Fibroblast of lung (primary cell): Measurements from ENCODE around the gene EVPLL. TPM values are rescaled to one million over a fixed set of nuclear protein-coding genes. Genes with fewer than 3 reads are reported as not detected.
"Not testable (repeated sequence)": the region's sequence is repeated elsewhere in the genome, so short reads cannot be mapped to it uniquely, and the experiment has no call there.

Experiments used
- DNase-seq, 2 donors: peaks; one replicate each; pipeline versions ENCODE4 v3.0.0 to v3.0.0-alpha.2; 2010; ENCODE audit warnings: low read depth in 2 of 2
- H2AFZ ChIP-seq: 2 replicates; pipeline ENCODE4 v1.5.1; 2012; ENCODE audit warnings: low read length, control low read depth, inconsistent platforms
- H3K27ac ChIP-seq: 2 replicates; pipeline ENCODE4 v1.5.1; 2011; ENCODE audit warnings: low read length, control low read depth; ENCODE audit not compliant: insufficient read depth
- H3K27me3 ChIP-seq: 2 replicates; pipeline ENCODE4 v1.5.1; 2011; ENCODE audit warnings: mild to moderate bottlenecking, low read length; ENCODE audit not compliant: control insufficient read depth, insufficient read depth
- H3K36me3 ChIP-seq: 2 replicates; pipeline ENCODE4 v1.5.1; 2011; ENCODE audit warnings: low read length; ENCODE audit not compliant: control insufficient read depth, insufficient read depth
- H3K4me1 ChIP-seq: 2 replicates; pipeline ENCODE4 v1.5.1; 2011; ENCODE audit warnings: low read length; ENCODE audit not compliant: control insufficient read depth, insufficient read depth; ENCODE audit errors: extremely low read depth
- H3K4me2 ChIP-seq: 2 replicates; pipeline ENCODE4 v1.5.1; 2011; ENCODE audit warnings: low read length, control low read depth; ENCODE audit not compliant: insufficient read depth; ENCODE audit errors: extremely low read depth
- H3K4me3 ChIP-seq, 4 experiments: fragments of 200-600 bp in 1 of 4; sonication (generic) in 1 of 4; replicated peaks in 1 of 4; 2 replicates each; pipeline ENCODE4 v1.5.1; 2011 to 2016; ENCODE audit warnings: low read length in 4 of 4, low read depth in 3 of 4, mild to moderate bottlenecking in 3 of 4, control low read depth in 2 of 4, inconsistent platforms in 1 of 4, mixed read lengths in 1 of 4; ENCODE audit not compliant: insufficient read depth in 1 of 4; ENCODE audit errors: control extremely low read depth in 1 of 4
- H3K79me2 ChIP-seq: 2 replicates; pipeline ENCODE4 v1.5.1; 2012; ENCODE audit warnings: mild to moderate bottlenecking, low read length, inconsistent platforms; ENCODE audit not compliant: control insufficient read depth, insufficient read depth
- H3K9ac ChIP-seq: 2 replicates; pipeline ENCODE4 v1.5.1; 2011; ENCODE audit warnings: mild to moderate bottlenecking, low read length, control low read depth; ENCODE audit not compliant: insufficient read depth
- H3K9me3 ChIP-seq: 2 replicates; pipeline ENCODE4 v1.5.1; 2012; ENCODE audit warnings: low read depth, low read length; ENCODE audit not compliant: control insufficient read depth, insufficient read depth
- H4K20me1 ChIP-seq: 2 replicates; pipeline ENCODE4 v1.5.1; 2011; ENCODE audit warnings: low read length; ENCODE audit not compliant: control insufficient read depth, insufficient read depth; ENCODE audit errors: extremely low read depth
- CTCF ChIP-seq, 2 donors: IDR thresholded peaks in 1 of 2; conservative IDR thresholded peaks in 1 of 2; 1 replicate in 1 of 2; 2 replicates in 1 of 2; pipeline ENCODE4 v1.5.1; 2011 to 2012; ENCODE audit warnings: low read length in 2 of 2, control low read depth in 1 of 2, inconsistent platforms in 1 of 2, low read depth in 1 of 2, mild to moderate bottlenecking in 1 of 2
- EZH2 ChIP-seq: IDR thresholded peaks from 2 replicates; pipeline ENCODE4 v1.5.1; 2012; ENCODE audit warnings: low read length, control low read depth, mild to moderate bottlenecking; ENCODE audit errors: missing control alignments
- polyA plus RNA-seq, 2 donors: library from polyadenylated mRNA; depleted of rRNA in 1 of 2; stranded (reverse) in 1 of 2; unstranded in 1 of 2; fragments of >200 nt; gene quantifications; 2 replicates each; pipeline ENCODE4 v1.2.1, GENCODE V29; 2011 to 2012; ENCODE audit warnings: missing spikeins in 1 of 2
- total RNA-seq: library from RNA; depleted of rRNA; stranded (reverse); fragments of >200 nt; gene quantifications from 2 replicates; pipeline ENCODE4 v1.2.1, GENCODE V29; 2014

EVPLL gene
- total and polyA plus RNA-seq, 2 donors (not counting 1 experiment from before 2014, with no cell fraction given) = not detected

- Histone ChIP-seq H3K36me3 (no peaks in the 10 kb centered on the region), H3K79me2 (no peaks in the 10 kb centered on the region), H4K20me1 (no peaks in the 10 kb centered on the region), H3K9ac (no peak overlapping the region), H2AFZ (no peak overlapping the region), H3K27me3 (peaks cover 2% of the 10 kb centered on the region), H3K27ac (no peak overlapping the region), H3K4me1 (no peaks in the 10 kb centered on the region), H3K9me3 (no peaks in the 10 kb centered on the region), H3K4me2 (no peak overlapping the region), H3K4me3 (no peak overlapping the region)
- DNase-seq = no peak
- TF ChIP-seq EZH2 = no peak
- no peak for TF ChIP-seq CTCF (conservative IDR thresholded peaks at IDR 0.05 in 1 of 2, IDR thresholded peaks at IDR 0.05 in 1 of 2; ENCODE audit: low read depth in 1 of 2, low read length in 2 of 2)
These were observed 3.4 kb upstream of the EVPLL start for GRCh38 chr17:18374216-18374615.

GRCh38 chr17:18378205-18378505 is 577 bp downstream of the EVPLL start:
- Histone ChIP-seq H3K9me3 (no peaks in the 10 kb centered on the region), H4K20me1 (no peaks in the 10 kb centered on the region), H3K36me3 (no peaks in the 10 kb centered on the region), H2AFZ (no peak overlapping the region), H3K9ac (no peak overlapping the region), H3K4me3 (no peak overlapping the region), H3K79me2 (no peaks in the 10 kb centered on the region), H3K27ac (no peak overlapping the region), H3K4me1 (no peaks in the 10 kb centered on the region), H3K4me2 (no peak overlapping the region), H3K27me3 (peaks cover 16% of the 10 kb centered on the region)
- TF ChIP-seq CTCF (conservative IDR thresholded peaks at IDR 0.05 in 1 of 2, IDR thresholded peaks at IDR 0.05 in 1 of 2; ENCODE audit: low read depth in 1 of 2, low read length in 2 of 2) (no peak), EZH2 (no peak)
- no peak for DNase-seq

GRCh38 chr17:18378614-18379013 is 1.0 kb downstream of the EVPLL start:
- not testable (repeated sequence) for H3K4me2 ChIP-seq, H3K27ac ChIP-seq, H3K9me3 ChIP-seq, H3K4me3 ChIP-seq, DNase-seq, H3K79me2 ChIP-seq, H3K4me1 ChIP-seq, H3K9ac ChIP-seq, H4K20me1 ChIP-seq, H3K36me3 ChIP-seq, H2AFZ ChIP-seq
- peaks cover 16% of the 10 kb centered on the region for H3K27me3 ChIP-seq
